Measurements from ENCODE around the gene ANKRD63.

ANKRD63 gene

GRCh38 chr15:40313531-40314398 lies 30.9 kb upstream of the ANKRD63 start:
- no peak for DNase-seq (ENCODE audit: low read depth)

- DNase-seq (ENCODE audit: low read depth): no peak
Observed at GRCh38 chr15:40312370-40313158, 29.7 kb upstream of the ANKRD63 start.

- no peak for DNase-seq (ENCODE audit: low read depth)
Observed at GRCh38 chr15:40310993-40311392, 28.1 kb upstream of the ANKRD63 start.

GRCh38 chr15:40310001-40310959 lies 27.4 kb upstream of the ANKRD63 start:
- no peak for DNase-seq (ENCODE audit: low read depth)

GRCh38 chr15:40309344-40309862 lies 26.5 kb upstream of the ANKRD63 start:
- DNase-seq (ENCODE audit: low read depth): no peak

- DNase-seq (ENCODE audit: low read depth): no peak
Observed at GRCh38 chr15:40307421-40308211, 24.8 kb upstream of the ANKRD63 start, which contains the start of gene PLCB2. TSS of gene PLCB2 (minus strand) at chr15:40307935. CDS start at chr15:40307672, 263 bp downstream.

- DNase-seq (ENCODE audit: low read depth): no peak
Observed at GRCh38 chr15:40306908-40307307, 24.0 kb upstream of the ANKRD63 start.

GRCh38 chr15:40306371-40306770 lies 23.5 kb upstream of the ANKRD63 start:
- DNase-seq (ENCODE audit: low read depth): no peak

- DNase-seq (ENCODE audit: low read depth): no peak
Observed at GRCh38 chr15:40305281-40305680, 22.4 kb upstream of the ANKRD63 start.

GRCh38 chr15:40303576-40303975 lies 20.7 kb upstream of the ANKRD63 start:
- DNase-seq (ENCODE audit: low read depth): no peak

GRCh38 chr15:40302981-40303380 lies 20.1 kb upstream of the ANKRD63 start:
- no peak for DNase-seq (ENCODE audit: low read depth)

GRCh38 chr15:40302288-40302886 lies 19.5 kb upstream of the ANKRD63 start:
- no peak for DNase-seq (ENCODE audit: low read depth)

GRCh38 chr15:40301467-40302179 lies 18.8 kb upstream of the ANKRD63 start:
- no peak for DNase-seq (ENCODE audit: low read depth)

- DNase-seq (ENCODE audit: low read depth): no peak
Observed at GRCh38 chr15:40300771-40301170, 17.9 kb upstream of the ANKRD63 start.

- no peak for DNase-seq (ENCODE audit: low read depth)
Observed at GRCh38 chr15:40300367-40300766, 17.5 kb upstream of the ANKRD63 start.

GRCh38 chr15:40298216-40298935 lies 15.5 kb upstream of the ANKRD63 start:
- DNase-seq (ENCODE audit: low read depth): no peak

- no peak for DNase-seq (ENCODE audit: low read depth)
Observed at GRCh38 chr15:40297356-40297755, 14.5 kb upstream of the ANKRD63 start.

GRCh38 chr15:40296561-40297230 lies 13.8 kb upstream of the ANKRD63 start:
- DNase-seq (ENCODE audit: low read depth): no peak
